ENCODE results near the gene ADA.
"Not testable (repeated sequence)": the region's sequence is repeated elsewhere in the genome, so short reads cannot be mapped to it uniquely, and the experiment has no call there.

Gene ADA

GRCh38 chr20:44597930-44598329 lies 53.6 kb downstream of the ADA start:
- no peak for DNase-seq

GRCh38 chr20:44597516-44597915 lies 54.0 kb downstream of the ADA start:
- no peak for DNase-seq

- no peak for DNase-seq
Observed at GRCh38 chr20:44596876-44597275, 54.6 kb downstream of the ADA start.

GRCh38 chr20:44596010-44596409 lies 55.5 kb downstream of the ADA start:
- DNase-seq, result no peak

GRCh38 chr20:44594730-44595129 lies 56.8 kb downstream of the ADA start:
- DNase-seq, result no peak

- DNase-seq, result no peak
Observed at GRCh38 chr20:44593751-44594150, 57.7 kb downstream of the ADA start.

GRCh38 chr20:44592366-44592765 lies 59.1 kb downstream of the ADA start:
- no peak for DNase-seq

GRCh38 chr20:44590980-44591778 lies 60.3 kb downstream of the ADA start:
- DNase-seq, result no peak

GRCh38 chr20:44589537-44589936 lies 62.0 kb downstream of the ADA start:
- DNase-seq, result no peak

GRCh38 chr20:44588321-44588720 lies 63.2 kb downstream of the ADA start:
- not testable (repeated sequence) for DNase-seq

- no peak for DNase-seq
Observed at GRCh38 chr20:44587035-44587980, 64.2 kb downstream of the ADA start.

- DNase-seq, result no peak
Observed at GRCh38 chr20:44586289-44586911, 65.1 kb downstream of the ADA start.

GRCh38 chr20:44585057-44585963 lies 66.2 kb downstream of the ADA start:
- DNase-seq, result no peak

- no peak for DNase-seq
Observed at GRCh38 chr20:44584162-44584561, 67.3 kb downstream of the ADA start.

GRCh38 chr20:44583157-44583556 lies 68.3 kb downstream of the ADA start:
- no peak for DNase-seq

- DNase-seq, result no peak
Observed at GRCh38 chr20:44582311-44583025, 69.0 kb downstream of the ADA start, which contains the start of gene PKIG. Gene PKIG (plus strand): TSS chr20:44582579. CDS start chr20:44614557, 31,978 bp downstream.

GRCh38 chr20:44581515-44581914 lies 70.0 kb downstream of the ADA start:
- no peak for DNase-seq

GRCh38 chr20:44580581-44581268 lies 70.8 kb downstream of the ADA start:
- no peak for DNase-seq

GRCh38 chr20:44579313-44580081 lies 72.0 kb downstream of the ADA start:
- DNase-seq, result no peak

GRCh38 chr20:44576297-44576696 lies 75.2 kb downstream of the ADA start:
- no peak for DNase-seq
